Measurements from ENCODE around the gene SMYD3.

DNA sequence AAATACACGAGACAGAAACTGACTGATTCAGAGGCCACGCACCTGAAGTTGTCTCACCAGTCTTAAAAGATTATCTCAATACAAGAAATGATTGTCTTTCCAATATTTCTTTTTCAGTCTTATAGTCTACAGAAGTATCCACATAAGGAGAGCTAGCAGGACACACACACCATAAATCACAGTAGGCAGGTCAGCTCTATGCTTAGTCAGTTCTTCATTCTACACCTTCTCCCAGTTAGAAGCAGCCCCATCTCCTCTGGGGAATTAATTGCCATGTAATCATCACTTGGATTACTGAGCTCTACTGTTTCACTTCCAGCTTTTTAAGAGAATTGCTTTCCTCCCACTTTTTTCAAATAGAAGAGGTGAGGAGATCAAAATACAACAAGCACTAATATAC is 59.6 kb downstream of the SMYD3 start:
- TF ChIP-seq CTCF (IDR thresholded peaks at IDR 0.05) (no peak), POLR2AphosphoS5 (IDR thresholded peaks at IDR 0.05) (no peak), POLR2A (IDR thresholded peaks at IDR 0.05) (no peak)
